Muscle layer of duodenum (tissue), 2 donors: Measurements from ENCODE around the gene ESPNL.

ENCODE experiments used
- H3K27ac ChIP-seq: one replicate; pipeline ENCODE4 v1.7.0; 2013; ENCODE audit warnings: mild to moderate bottlenecking, low read length
- H3K27me3 ChIP-seq: one replicate; pipeline ENCODE4 v1.7.0; 2013; ENCODE audit warnings: low read depth, mild to moderate bottlenecking, control low read depth, low read length
- H3K36me3 ChIP-seq, 2 donors: one replicate each; pipeline ENCODE4 v1.7.0; 2013; ENCODE audit warnings: low read length in 2 of 2, control low read depth in 1 of 2, mild to moderate bottlenecking in 1 of 2; ENCODE audit not compliant: insufficient read depth in 2 of 2, control insufficient read depth in 1 of 2
- H3K4me1 ChIP-seq, 2 donors: one replicate each; pipeline ENCODE4 v1.7.0; 2013; ENCODE audit warnings: low read length in 2 of 2, mild to moderate bottlenecking in 2 of 2, control low read depth in 1 of 2, moderate library complexity in 1 of 2; ENCODE audit not compliant: insufficient read depth in 2 of 2, control insufficient read depth in 1 of 2
- H3K4me3 ChIP-seq, 2 donors: one replicate each; pipeline ENCODE4 v1.7.0; 2013; ENCODE audit warnings: low read length in 2 of 2, low read depth in 1 of 2, mild to moderate bottlenecking in 1 of 2
- H3K9me3 ChIP-seq, 2 donors: one replicate each; pipeline ENCODE4 v1.7.0; 2013; ENCODE audit warnings: low read length in 2 of 2, control low read depth in 1 of 2, mild to moderate bottlenecking in 1 of 2; ENCODE audit not compliant: control insufficient read depth in 1 of 2
- donor health status: healthy.

ESPNL gene

DNA sequence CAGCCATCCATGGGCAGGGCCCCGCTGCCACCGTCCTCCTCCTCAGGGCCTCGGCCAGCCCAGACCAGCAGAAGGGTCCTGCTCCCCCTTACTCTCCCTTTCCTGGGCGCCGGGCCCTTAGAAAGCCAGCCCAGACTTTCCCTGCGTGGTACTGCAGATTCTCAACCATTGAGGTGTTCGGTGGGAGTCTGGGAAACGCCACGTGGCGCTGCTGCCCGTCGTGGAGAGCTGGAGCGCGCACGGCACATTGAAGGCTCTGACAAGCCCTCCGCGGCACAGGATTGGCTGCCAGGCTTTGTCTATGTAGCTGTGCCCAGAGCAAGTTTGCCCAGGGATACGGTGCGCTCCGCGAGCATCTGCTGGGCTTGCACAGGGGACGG lies 27.9 kb downstream of the ESPNL start:
- Histone ChIP-seq H3K36me3 (peaks cover 0 to 3% of the 10 kb centered on the region in 2 donors), H3K27ac (no peak overlapping the region), H3K4me1 (peaks cover 0 to 7% of the 10 kb centered on the region in 2 donors), H3K27me3 (no peaks in the 10 kb centered on the region), H3K9me3 (no peaks in the 10 kb centered on the region), H3K4me3 (no peak overlapping the region)

DNA sequence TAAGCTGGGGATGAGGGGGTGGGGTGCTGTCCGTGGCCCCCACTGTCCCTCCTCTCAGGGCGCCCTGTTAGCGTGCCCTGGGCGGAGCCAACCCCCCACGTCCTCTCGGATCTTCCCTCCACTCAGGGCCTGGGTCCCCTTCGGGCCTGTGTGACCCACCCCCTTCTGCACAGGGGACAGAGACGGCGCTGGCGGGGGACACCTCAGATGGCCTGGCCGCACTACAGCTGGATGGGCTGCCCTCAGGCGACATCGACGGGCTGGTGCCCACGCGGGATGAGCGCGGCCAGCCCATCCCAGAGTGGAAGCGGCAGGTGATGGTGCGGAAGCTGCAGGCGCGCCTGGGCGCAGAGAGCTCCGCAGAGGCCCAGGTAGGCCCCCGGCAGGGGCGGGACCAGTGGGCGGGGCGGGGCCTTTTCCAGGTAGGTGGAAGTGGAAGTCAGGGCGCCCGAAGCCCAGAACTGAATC lies 28.4 kb downstream of the ESPNL start:
- H3K4me1 ChIP-seq: peaks cover 0 to 7% of the 10 kb centered on the region in 2 donors
- H3K4me3 ChIP-seq: no peak overlapping the region
- no peaks in the 10 kb centered on the region for H3K27me3 ChIP-seq
- no peaks in the 10 kb centered on the region for H3K9me3 ChIP-seq
- H3K27ac ChIP-seq: no peak overlapping the region
- peaks cover 0 to 3% of the 10 kb centered on the region in 2 donors for H3K36me3 ChIP-seq

DNA sequence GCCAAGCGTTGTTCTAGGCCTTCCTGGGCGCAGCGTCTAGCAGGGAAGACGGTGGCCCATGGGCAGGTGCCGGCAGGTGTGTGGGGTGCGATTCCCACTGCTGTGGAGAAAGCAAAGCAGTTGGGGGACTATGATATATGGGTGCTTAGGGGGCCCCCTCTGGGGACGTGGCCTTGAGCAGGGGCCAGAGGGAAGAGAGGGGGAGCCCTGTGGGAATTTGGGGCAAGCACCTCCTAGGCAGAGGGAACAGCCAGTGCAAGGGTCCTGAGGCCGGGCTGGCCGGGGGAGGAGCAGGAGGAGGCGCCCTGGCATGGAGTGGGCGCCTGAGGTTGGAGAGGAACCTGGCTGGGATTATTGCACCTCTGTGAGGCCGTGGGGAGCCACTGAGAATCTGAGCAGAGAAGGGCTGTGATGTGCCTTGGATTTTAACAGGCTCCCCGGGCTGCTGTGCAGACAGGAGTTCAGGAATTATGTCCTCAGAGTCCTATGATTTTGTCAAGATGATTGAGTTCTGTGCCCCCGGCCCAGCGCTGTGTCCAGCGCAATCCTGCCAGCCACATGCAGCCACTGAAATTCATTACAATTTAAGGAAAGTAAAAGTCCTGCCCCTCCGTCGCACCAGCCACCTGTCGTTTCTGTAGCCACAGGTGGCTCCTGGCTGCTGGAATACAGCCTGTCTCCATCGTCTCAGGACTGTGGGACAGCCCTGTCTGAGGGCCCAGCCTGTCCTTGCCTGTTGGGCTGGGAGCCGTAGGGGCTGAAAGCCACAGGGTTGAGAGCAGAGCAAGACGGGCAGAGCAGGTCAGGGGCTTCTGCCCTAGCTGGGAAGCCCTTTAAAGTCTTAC lies 29.2 kb downstream of the ESPNL start:
- no peak overlapping the region for H3K27ac ChIP-seq
- no peaks in the 10 kb centered on the region for H3K9me3 ChIP-seq
- H3K27me3 ChIP-seq: no peaks in the 10 kb centered on the region
- no peak overlapping the region for H3K4me3 ChIP-seq
- peaks cover 0 to 7% of the 10 kb centered on the region in 2 donors for H3K4me1 ChIP-seq
- peaks cover 0 to 3% of the 10 kb centered on the region in 2 donors for H3K36me3 ChIP-seq

DNA sequence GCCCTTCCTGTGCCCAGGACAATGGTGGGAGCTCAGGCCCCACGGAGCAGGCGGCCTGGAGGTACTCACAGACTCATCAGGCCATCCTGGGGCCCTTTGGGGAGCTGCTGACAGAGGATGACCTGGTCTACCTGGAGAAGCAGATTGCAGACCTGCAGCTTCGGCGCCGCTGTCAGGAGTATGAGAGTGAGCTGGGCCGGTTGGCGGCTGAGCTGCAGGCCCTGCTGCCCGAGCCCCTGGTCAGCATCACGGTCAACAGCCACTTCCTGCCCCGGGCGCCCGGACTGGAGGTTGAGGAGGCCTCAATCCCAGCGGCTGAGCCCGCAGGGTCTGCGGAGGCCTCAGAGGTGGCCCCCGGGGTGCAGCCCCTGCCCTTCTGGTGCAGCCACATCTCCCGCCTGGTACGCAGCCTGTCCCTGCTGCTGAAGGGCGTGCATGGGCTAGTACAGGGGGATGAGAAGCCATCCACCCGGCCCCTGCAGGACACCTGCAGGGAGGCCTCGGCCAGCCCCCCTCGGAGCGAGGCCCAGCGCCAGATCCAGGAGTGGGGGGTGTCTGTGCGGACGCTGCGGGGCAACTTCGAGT lies 30.1 kb downstream of the ESPNL start:
- no peak overlapping the region for H3K27ac ChIP-seq
- H3K4me3 ChIP-seq: no peak overlapping the region
- no peaks in the 10 kb centered on the region for H3K27me3 ChIP-seq
- no peaks in the 10 kb centered on the region for H3K9me3 ChIP-seq
- H3K36me3 ChIP-seq: peaks cover 0 to 3% of the 10 kb centered on the region in 2 donors
- peaks cover 0 to 7% of the 10 kb centered on the region in 2 donors for H3K4me1 ChIP-seq

DNA sequence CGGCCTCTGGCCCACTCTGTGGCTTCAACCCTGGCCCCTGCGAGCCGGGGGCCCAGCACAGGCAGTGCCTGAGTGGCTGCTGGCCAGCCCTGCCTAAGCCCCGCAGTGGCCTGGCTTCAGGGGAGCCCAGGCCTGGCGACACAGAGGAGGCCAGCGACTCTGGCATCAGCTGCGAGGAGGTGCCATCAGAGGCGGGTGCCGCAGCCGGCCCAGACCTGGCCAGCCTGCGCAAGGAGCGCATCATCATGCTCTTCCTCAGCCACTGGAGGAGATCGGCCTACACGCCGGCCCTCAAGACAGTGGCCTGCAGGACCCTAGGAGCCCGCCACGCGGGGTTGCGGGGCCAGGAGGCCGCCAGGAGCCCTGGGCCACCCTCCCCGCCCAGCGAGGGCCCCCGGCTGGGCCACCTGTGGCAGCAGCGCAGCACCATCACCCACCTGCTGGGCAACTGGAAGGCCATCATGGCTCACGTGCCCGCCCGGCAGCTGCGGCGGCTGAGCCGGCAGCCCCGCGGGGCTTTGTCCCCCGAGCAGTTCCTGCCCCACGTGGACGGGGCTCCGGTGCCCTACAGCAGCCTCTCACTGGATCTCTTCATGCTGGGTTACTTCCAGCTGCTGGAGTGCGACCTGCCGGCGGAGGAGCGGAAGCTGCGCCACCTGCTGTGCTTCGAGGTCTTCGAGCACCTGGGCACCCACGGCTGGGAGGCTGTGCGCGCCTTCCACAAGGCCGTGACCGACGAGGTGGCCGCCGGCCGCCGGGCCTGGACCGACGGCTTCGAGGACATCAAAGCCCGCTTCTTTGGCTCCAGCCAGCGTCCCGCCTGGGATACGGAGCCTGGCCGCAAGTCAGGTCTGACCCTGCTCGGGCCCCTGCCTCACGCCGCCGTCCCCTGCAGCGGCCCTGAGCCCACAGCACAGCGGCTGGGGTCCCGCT lies 30.8 kb downstream of the ESPNL start:
- Histone ChIP-seq H3K36me3 (peaks cover 0 to 3% of the 10 kb centered on the region in 2 donors), H3K27me3 (no peaks in the 10 kb centered on the region), H3K4me3 (no peak overlapping the region), H3K4me1 (peaks cover 0 to 7% of the 10 kb centered on the region in 2 donors), H3K9me3 (no peaks in the 10 kb centered on the region), H3K27ac (no peak overlapping the region)

DNA sequence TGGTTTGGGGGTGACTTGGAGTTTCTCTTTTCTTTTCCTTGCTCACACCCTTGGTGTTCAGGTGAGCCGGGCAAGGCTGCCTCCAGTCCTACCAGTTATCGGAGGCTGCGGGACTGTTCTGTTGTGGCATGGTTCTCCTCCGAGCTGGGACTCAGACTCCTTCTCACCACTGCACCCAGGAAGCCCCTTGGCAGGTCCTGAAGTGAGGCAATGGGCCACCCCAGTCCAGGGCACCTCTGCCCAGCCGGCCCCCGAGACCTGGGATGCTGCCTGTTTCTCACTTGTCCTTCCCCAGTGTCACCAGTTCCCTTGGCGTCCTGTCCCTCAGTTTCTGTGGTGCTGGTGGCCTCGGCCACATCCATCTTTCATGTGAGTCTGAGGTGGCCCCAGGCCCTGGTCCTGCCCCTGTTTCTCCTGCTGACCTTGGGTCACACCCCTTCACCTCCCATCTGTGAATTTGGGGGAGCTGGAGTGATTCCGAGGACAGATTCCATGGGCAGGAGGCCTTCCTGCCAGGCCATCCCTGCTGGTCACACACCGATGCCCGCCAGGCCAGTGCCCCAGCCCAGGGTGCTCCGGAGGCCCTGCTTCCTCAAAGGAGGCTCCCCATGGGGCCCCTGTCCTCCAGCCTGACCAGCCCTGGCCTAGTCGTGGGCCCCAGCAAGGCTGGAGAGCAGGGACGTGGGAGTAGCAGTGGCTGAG lies 31.8 kb downstream of the ESPNL start:
- peaks cover 0 to 6% of the 10 kb centered on the region in 2 donors for H3K4me1 ChIP-seq
- H3K36me3 ChIP-seq: peaks cover 0 to 3% of the 10 kb centered on the region in 2 donors
- H3K9me3 ChIP-seq: no peaks in the 10 kb centered on the region
- H3K27me3 ChIP-seq: no peaks in the 10 kb centered on the region
- no peak overlapping the region for H3K27ac ChIP-seq
- no peak overlapping the region for H3K4me3 ChIP-seq

DNA sequence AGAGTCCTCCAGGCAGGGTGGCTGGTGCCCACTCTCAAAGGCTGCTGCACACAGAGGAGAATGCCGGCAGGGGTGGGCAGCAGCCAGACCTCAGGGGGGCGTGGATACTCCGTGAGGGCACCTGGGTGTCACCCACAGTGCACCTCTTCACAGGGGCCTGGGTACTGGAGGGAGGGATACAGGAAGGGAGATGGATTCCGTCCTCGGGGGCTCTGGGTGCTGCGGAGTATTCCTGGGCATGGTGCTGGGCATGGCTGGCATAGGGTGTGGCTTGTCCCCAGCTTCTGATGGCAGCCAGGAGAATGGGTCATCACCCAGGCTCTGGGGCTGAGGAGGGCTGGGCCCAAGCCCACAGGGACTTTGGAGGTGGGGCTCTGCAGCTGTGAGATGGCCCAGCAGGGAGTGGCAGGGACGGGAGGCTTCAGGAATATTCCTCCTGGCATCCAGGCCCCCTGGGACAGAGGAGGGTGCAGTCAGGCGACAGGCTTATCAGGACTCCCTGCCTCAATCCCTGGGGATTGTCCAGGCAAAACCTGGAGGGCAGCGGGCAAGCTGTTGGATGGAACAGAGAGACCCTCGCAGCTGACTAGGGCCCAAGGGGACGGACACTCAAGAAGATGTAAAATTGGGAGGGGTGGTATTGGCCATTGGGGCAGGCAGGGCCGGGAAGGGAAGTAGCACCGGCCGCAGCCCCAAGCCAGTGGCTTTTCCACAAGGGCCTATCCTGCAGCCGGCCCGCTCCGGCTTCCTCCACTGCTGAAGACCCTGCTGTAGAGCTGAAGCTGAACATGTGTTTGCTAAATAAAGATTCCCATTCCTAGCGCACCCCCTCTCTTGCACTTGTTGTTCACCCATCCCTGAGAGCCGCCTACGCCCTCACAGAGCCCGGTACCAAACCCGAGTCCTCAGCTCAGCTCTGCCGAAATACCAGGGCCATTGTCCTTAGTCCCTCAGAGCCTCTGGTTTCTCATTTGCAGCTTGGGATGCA lies 32.6 kb downstream of the ESPNL start:
- Histone ChIP-seq H3K27me3 (no peaks in the 10 kb centered on the region), H3K4me1 (no peaks in the 10 kb centered on the region), H3K27ac (no peak overlapping the region), H3K36me3 (peaks cover 0 to 3% of the 10 kb centered on the region in 2 donors), H3K9me3 (no peaks in the 10 kb centered on the region), H3K4me3 (no peak overlapping the region)

DNA sequence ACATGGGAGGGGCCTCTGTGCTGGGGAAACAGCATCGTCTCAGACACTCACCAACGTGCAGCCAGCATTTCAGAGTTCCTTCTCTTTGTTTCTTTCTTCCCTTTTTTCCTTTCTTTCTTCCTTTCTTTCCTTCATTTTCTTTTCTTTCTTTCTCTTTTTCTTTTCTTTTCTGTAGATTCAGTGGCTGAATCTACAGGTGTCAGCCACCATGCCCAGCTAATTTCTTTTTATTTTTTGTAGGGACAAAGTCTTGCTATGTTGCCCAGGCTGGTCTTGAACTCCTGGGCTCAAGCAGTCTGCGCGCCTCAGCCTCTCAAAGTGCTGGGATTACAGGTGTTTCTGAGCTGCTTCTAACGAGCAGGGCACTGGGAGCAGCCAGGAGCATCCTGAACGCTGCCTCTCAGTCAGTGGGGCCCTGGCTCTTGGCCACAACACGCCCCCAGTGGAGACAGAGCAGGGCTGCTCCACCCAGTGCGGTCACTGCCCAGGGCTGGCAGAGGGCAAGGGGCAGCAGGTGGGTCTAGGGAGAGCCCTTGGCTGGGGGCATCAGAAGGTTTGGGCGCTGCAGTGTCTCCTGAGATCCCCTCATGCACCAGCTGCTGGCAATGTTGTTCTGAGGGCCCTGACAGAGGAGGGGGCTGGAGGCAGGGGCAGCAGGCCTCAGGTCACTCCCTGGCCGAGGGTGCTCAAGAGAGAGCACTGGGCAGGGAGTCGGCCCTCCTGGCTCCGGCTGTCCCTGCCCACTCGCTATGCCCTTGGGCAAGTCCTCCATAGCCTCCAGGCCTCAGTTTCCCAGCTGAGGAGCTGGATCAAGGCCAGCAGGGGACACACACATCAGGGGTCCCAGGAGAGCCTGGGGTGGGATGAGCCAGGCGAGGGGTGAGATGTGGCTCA lies 33.6 kb downstream of the ESPNL start:
- Histone ChIP-seq H3K36me3 (peaks cover 0 to 3% of the 10 kb centered on the region in 2 donors), H3K27ac (no peak overlapping the region), H3K9me3 (no peaks in the 10 kb centered on the region), H3K27me3 (no peaks in the 10 kb centered on the region), H3K4me1 (peaks cover 0 to 9% of the 10 kb centered on the region in 2 donors), H3K4me3 (no peak overlapping the region)

DNA sequence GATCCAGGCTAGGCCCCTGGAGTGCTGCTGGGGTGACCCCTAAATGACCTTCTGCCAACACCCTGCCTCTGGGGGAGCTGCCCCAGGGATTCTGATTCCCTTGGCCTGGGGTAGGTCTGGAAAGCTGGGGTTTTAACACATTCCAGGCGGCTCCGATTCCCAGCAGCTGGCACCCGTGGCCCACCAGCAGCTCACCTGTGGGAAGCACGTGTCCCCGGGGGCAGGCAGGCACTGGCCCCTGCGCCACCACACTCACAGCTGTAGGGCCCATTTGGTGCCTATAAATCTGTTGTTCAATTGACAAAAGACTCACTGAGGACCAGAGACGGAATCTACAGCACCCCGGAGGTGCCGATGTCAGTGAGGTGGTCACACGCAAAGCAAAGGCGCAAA lies 34.2 kb downstream of the ESPNL start:
- no peaks in the 10 kb centered on the region for H3K27me3 ChIP-seq
- no peaks in the 10 kb centered on the region for H3K9me3 ChIP-seq
- peaks cover 0 to 14% of the 10 kb centered on the region in 2 donors for H3K4me1 ChIP-seq
- H3K36me3 ChIP-seq: peaks cover 0 to 3% of the 10 kb centered on the region in 2 donors
- H3K4me3 ChIP-seq: no peak overlapping the region
- H3K27ac ChIP-seq: no peak overlapping the region
